ENCODE data around the gene ADAMTSL1.

Gene ADAMTSL1

GRCh38 chr9:18748251-18748701 lies 274.3 kb downstream of the ADAMTSL1 start:
- H3K27ac ChIP-seq, result no peak overlapping the region
- TF ChIP-seq ZFX (IDR thresholded peaks at IDR 0.05; ENCODE audit: borderline replicate concordance) (no peak), CTCF (IDR thresholded peaks at IDR 0.05) (no peak)

GRCh38 chr9:18749711-18750110 lies 275.8 kb downstream of the ADAMTSL1 start:
- TF ChIP-seq CTCF (IDR thresholded peaks at IDR 0.05) (no peak), ZFX (IDR thresholded peaks at IDR 0.05; ENCODE audit: borderline replicate concordance) (no peak)
- no peak overlapping the region for H3K27ac ChIP-seq

GRCh38 chr9:18753904-18754303 lies 280.0 kb downstream of the ADAMTSL1 start:
- TF ChIP-seq CTCF (IDR thresholded peaks at IDR 0.05) (no peak), ZFX (IDR thresholded peaks at IDR 0.05; ENCODE audit: borderline replicate concordance) (no peak)
- H3K27ac ChIP-seq, result no peak overlapping the region

- no peak overlapping the region for H3K27ac ChIP-seq
- TF ChIP-seq CTCF (IDR thresholded peaks at IDR 0.05) (no peak), ZFX (IDR thresholded peaks at IDR 0.05; ENCODE audit: borderline replicate concordance) (no peak)
These were observed 280.6 kb downstream of the ADAMTSL1 start for GRCh38 chr9:18754537-18754936.

- TF ChIP-seq CTCF (IDR thresholded peaks at IDR 0.05) (no peak), ZFX (IDR thresholded peaks at IDR 0.05; ENCODE audit: borderline replicate concordance) (no peak)
- no peak overlapping the region for H3K27ac ChIP-seq
These were observed 281.3 kb downstream of the ADAMTSL1 start for GRCh38 chr9:18755263-18755662.

GRCh38 chr9:18756712-18757125 lies 282.8 kb downstream of the ADAMTSL1 start:
- H3K27ac ChIP-seq, result no peak overlapping the region
- TF ChIP-seq ZFX (IDR thresholded peaks at IDR 0.05; ENCODE audit: borderline replicate concordance) (no peak), CTCF (IDR thresholded peaks at IDR 0.05) (no peak)

- H3K27ac ChIP-seq, result no peak overlapping the region
- TF ChIP-seq ZFX (IDR thresholded peaks at IDR 0.05; ENCODE audit: borderline replicate concordance) (no peak), CTCF (IDR thresholded peaks at IDR 0.05) (no peak)
These were observed 285.9 kb downstream of the ADAMTSL1 start for GRCh38 chr9:18759827-18760226.

Measured in 22Rv1 (cell line).